Measurements from ENCODE around the gene SCRN2. TPM values are rescaled to one million over a fixed set of nuclear protein-coding genes. Genes with fewer than 3 reads are reported as not detected.

Gene SCRN2
- total and polyA plus RNA-seq, 3 donors from 2014 or later: 25.6 to 38.0 (median 31.0) TPM

GRCh38 chr17:47850692-47851573, 9.9 kb upstream of the SCRN2 start, which contains the start of gene SP6:
TSS of gene SP6 (minus strand) at chr17:47851163. CDS start at chr17:47848429, 2,734 bp downstream.
- Histone ChIP-seq H3K27me3 (no peaks in the 10 kb centered on the region), H3K4me1 (peaks cover 13% of the 10 kb centered on the region), H3K27ac (no peak within 1 kb of the TSS), H3K9me3 (no peaks in the 10 kb centered on the region), H3K4me3 (peak within 1 kb of the TSS; percentile 6 to 46), H3K36me3 (ENCODE audit: low read depth, missing control alignments) (no peaks in the 10 kb centered on the region)
- intact Hi-C loops (cut with DNase I; ENCODE audit: low total_unique reads): no loop called here
- 8 to 13% methylated on average over 25 to 71 of the region's 71 CpGs for WGBS, 2 donors
- TF ChIP-seq CTCF (IDR thresholded peaks at IDR 0.05) (no peak), POLR2A (IDR thresholded peaks at IDR 0.05) (no peak)
- DNase-seq: peak; percentile 66

- Histone ChIP-seq H3K4me3 (peak overlapping the region in 1 of 2 donors; percentile 46), H3K4me1 (peaks cover 13% of the 10 kb centered on the region), H3K9me3 (no peaks in the 10 kb centered on the region), H3K36me3 (ENCODE audit: low read depth, missing control alignments) (no peaks in the 10 kb centered on the region), H3K27me3 (no peaks in the 10 kb centered on the region), H3K27ac (no peak overlapping the region)
- intact Hi-C loops (cut with DNase I; ENCODE audit: low total_unique reads): no loop called here
- no peak for DNase-seq
- TF ChIP-seq CTCF (IDR thresholded peaks at IDR 0.05) (no peak), POLR2A (IDR thresholded peaks at IDR 0.05) (no peak)
- 25 to 48% methylated on average over 4 to 9 of the region's 9 CpGs for WGBS, 2 donors
Observed at GRCh38 chr17:47850373-47850691, 9.3 kb upstream of the SCRN2 start.

- no peaks in the 10 kb centered on the region for H3K9me3 ChIP-seq
- WGBS, 2 donors: 43 to 65% methylated on average over 20 to 23 of the region's 23 CpGs
- peaks cover 13% of the 10 kb centered on the region for H3K4me1 ChIP-seq
- intact Hi-C loops (cut with DNase I; ENCODE audit: low total_unique reads): no loop called here
- TF ChIP-seq CTCF (IDR thresholded peaks at IDR 0.05): no peak
- no peaks in the 10 kb centered on the region for H3K27me3 ChIP-seq
- no peak overlapping the region for H3K27ac ChIP-seq
- peak overlapping the region; percentile 29 to 32 for H3K4me3 ChIP-seq
- H3K36me3 ChIP-seq (ENCODE audit: low read depth, missing control alignments): no peaks in the 10 kb centered on the region
- no peak for DNase-seq
Observed at GRCh38 chr17:47848198-47848513, 7.1 kb upstream of the SCRN2 start.

- Histone ChIP-seq H3K4me3 (peak overlapping the region; percentile 29 to 32), H3K27me3 (no peaks in the 10 kb centered on the region), H3K4me1 (peaks cover 13% of the 10 kb centered on the region), H3K36me3 (ENCODE audit: low read depth, missing control alignments) (no peaks in the 10 kb centered on the region), H3K27ac (no peak overlapping the region), H3K9me3 (no peaks in the 10 kb centered on the region)
- intact Hi-C loops (cut with DNase I; ENCODE audit: low total_unique reads): no loop called here
- 20 to 40% methylated on average over 6 to 71 of the region's 71 CpGs for WGBS, 2 donors
- DNase-seq: peak; percentile 50
- TF ChIP-seq CTCF (IDR thresholded peaks at IDR 0.05) (peak in 1 of 3 experiments; percentile 10), POLR2A (IDR thresholded peaks at IDR 0.05) (no peak)
Observed at GRCh38 chr17:47847341-47848197, 6.5 kb upstream of the SCRN2 start.
